Activated naive CD4-positive, alpha-beta T cell treated with anti-CD3 and anti-CD28 coated beads for 36 hours (primary cell): ENCODE results near the gene ARHGAP22. TPM values are rescaled to one million over a fixed set of nuclear protein-coding genes. Genes with fewer than 3 reads are reported as not detected.

Experiments
- CTCF ChIA-PET: fragments of 350-600 bp; sonication (Branson Sonifier 250); formaldehyde crosslinking; loops from one replicate; lab custom pipeline; 2021; ENCODE audit warnings: antibody characterized with exemption; lab: Charles Lee
- DNase-seq: peaks from one replicate; pipeline ENCODE4 v3.0.0-alpha.2; 2020
- H3K27ac Mint-ChIP-seq: one replicate; pipeline ENCODE4 v1.8.0; 2021; ENCODE audit warnings: mild to moderate bottlenecking, mixed read lengths
- H3K27me3 Mint-ChIP-seq: one replicate; pipeline ENCODE4 v1.8.0; 2021; ENCODE audit warnings: low read depth, mixed read lengths
- H3K36me3 Mint-ChIP-seq: one replicate; pipeline ENCODE4 v1.8.0; 2021; ENCODE audit warnings: low read depth, mixed read lengths
- H3K4me1 Mint-ChIP-seq: one replicate; pipeline ENCODE4 v1.8.0; 2021; ENCODE audit warnings: low read depth, mixed read lengths
- H3K4me3 Mint-ChIP-seq: one replicate; pipeline ENCODE4 v1.8.0; 2021; ENCODE audit warnings: mild to moderate bottlenecking, moderate library complexity, mixed read lengths
- H3K9me3 Mint-ChIP-seq: one replicate; pipeline ENCODE4 v1.8.0; 2021; ENCODE audit warnings: mixed read lengths
- intact Hi-C: fragments of 100-400 bp; cut with micrococcal nuclease; formaldehyde crosslinking; loops from one replicate; pipeline ENCODE4 v1.15.1; 2023
- total RNA-seq, 2 experiments: library from RNA; stranded (reverse); gene quantifications; one replicate each; pipeline ENCODE4 v1.2.3, GENCODE V29; 2021

ARHGAP22 gene
- total RNA-seq, 2 experiments from 2014 or later, result not detected

DNA sequence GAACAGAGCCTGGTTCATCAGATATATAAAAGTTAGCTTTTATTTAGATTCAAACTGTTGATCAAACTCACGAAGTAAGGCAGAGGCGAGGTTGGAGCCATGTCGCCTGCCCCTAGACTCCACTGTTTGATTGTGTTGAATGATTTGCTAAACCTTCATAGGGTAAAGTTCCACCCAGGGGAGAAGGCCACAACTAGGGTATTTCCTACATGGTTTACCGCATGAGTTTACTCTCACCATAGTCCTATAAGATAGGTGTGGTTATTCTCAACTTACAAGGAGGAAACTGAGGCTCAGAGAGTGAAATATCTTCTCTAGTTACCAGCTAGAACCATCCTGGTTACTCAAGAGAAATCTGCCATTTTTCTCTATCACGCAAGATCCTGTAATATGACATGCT is 31.8 kb downstream of the ARHGAP22 start:
- DNase-seq, result no peak
- Mint-ChIP-seq H3K27me3 (peaks cover 7% of the 10 kb centered on the region), H3K4me1 (no peaks in the 10 kb centered on the region), H3K4me3 (no peak overlapping the region), H3K36me3 (no peaks in the 10 kb centered on the region), H3K27ac (no peak overlapping the region), H3K9me3 (no peaks in the 10 kb centered on the region)
- CTCF ChIA-PET, result interaction anchor here (0.8 to 1.9 kb wide), 4 partner anchors 11 to 468 kb away, joined by 3 to 4 read pairs (median 3); no protein-coding TSS in a partner anchor
- intact Hi-C loops, result no loop called here

GRCh38 chr10:48572414-48572813 is 32.5 kb downstream of the ARHGAP22 start:
- Mint-ChIP-seq H3K27me3 (peaks cover 6% of the 10 kb centered on the region), H3K36me3 (no peaks in the 10 kb centered on the region), H3K4me3 (no peak overlapping the region), H3K9me3 (no peaks in the 10 kb centered on the region), H3K4me1 (no peaks in the 10 kb centered on the region), H3K27ac (no peak overlapping the region)
- intact Hi-C loops, result no loop called here
- CTCF ChIA-PET, result interaction anchor here (0.8 to 1.9 kb wide), 2 partner anchors 36 to 84 kb away, joined by 3 to 4 read pairs; no protein-coding TSS in a partner anchor
- DNase-seq, result no peak

GRCh38 chr10:48568546-48568945 is 36.3 kb downstream of the ARHGAP22 start:
- Mint-ChIP-seq H3K4me1 (no peaks in the 10 kb centered on the region), H3K36me3 (no peaks in the 10 kb centered on the region), H3K27ac (no peak overlapping the region), H3K4me3 (no peak overlapping the region), H3K9me3 (no peaks in the 10 kb centered on the region), H3K27me3 (peaks cover 2% of the 10 kb centered on the region)
- intact Hi-C loops, result no loop called here
- no peak for DNase-seq
- CTCF ChIA-PET, result no interaction called here

GRCh38 chr10:48568131-48568530 is 36.7 kb downstream of the ARHGAP22 start:
- H3K9me3 Mint-ChIP-seq, result no peaks in the 10 kb centered on the region
- intact Hi-C loops, result no loop called here

DNA sequence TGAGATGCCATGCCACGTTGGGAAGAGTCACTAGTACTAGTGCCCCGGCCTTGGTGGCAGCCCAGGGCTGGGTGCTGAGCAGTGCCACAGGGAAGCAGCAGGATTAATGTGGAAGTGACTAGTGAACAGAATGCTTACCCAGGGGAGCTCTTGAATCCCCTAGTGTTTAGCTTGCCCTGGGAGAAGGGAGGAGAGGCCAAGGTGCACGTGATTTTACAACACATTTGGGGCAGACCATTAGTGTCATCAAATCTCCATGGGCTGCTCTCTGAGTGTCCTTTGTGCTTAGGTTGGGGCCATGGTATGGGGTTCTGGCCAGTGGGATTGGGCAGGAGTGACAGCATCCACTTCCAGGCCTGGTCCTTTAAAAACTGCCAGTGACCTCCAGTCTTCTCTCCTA is 37.5 kb downstream of the ARHGAP22 start:
- Mint-ChIP-seq H3K27me3 (peaks cover 2% of the 10 kb centered on the region), H3K4me3 (no peak overlapping the region), H3K27ac (no peak overlapping the region), H3K4me1 (no peaks in the 10 kb centered on the region), H3K9me3 (no peaks in the 10 kb centered on the region), H3K36me3 (no peaks in the 10 kb centered on the region)
- CTCF ChIA-PET, result no interaction called here
- intact Hi-C loops, result no loop called here
- no peak for DNase-seq

More at GRCh38 chr10:48568131-48568530, 36.7 kb downstream of the ARHGAP22 start:
- CTCF ChIA-PET, result no interaction called here
- no peaks in the 10 kb centered on the region for H3K36me3 Mint-ChIP-seq
- no peaks in the 10 kb centered on the region for H3K4me1 Mint-ChIP-seq
- no peak overlapping the region for H3K4me3 Mint-ChIP-seq
- no peak for DNase-seq
- peaks cover 2% of the 10 kb centered on the region for H3K27me3 Mint-ChIP-seq
- no peak overlapping the region for H3K27ac Mint-ChIP-seq

DNA sequence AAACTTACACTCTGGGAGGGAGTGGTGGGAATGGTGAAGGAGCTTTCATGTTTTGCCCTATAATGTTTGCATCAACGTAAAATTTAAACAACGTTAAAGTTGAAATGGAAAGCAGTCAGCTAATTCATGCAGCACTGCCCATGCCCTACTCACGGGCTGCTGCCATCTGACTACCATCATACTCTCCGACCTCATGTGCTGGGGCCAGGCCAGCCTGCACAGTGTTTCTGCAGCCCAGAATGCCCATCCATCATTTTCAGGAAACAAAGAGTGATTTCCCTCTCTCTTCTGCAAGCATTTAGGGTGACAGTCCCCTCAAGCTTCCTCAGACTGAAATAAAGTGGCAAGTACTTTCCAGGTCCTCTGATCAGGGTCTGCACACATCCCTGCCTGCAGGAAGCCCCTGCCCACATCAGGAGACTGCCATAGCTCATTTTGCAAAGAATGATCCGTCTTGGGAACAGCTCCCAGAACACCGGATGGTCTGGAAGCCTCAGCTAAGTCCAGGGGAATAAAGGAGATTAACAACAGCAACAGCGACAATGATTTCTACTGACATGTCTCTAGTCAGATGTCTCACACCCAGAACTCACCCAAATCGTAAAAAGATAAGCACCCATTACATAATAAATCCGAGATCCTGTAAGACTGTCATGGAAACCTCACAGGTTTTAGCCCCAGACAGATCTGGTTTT is 40.3 kb downstream of the ARHGAP22 start:
- H3K4me1 Mint-ChIP-seq, result no peaks in the 10 kb centered on the region
- H3K9me3 Mint-ChIP-seq, result no peaks in the 10 kb centered on the region
- CTCF ChIA-PET, result interaction anchor here (1.4 kb wide), 1 partner anchor 92 kb away, joined by 4 read pairs; no protein-coding TSS in a partner anchor
- intact Hi-C loops, result no loop called here
- DNase-seq, result no peak
- H3K4me3 Mint-ChIP-seq, result no peak overlapping the region
- H3K27me3 Mint-ChIP-seq, result peaks cover 2% of the 10 kb centered on the region
- no peaks in the 10 kb centered on the region for H3K36me3 Mint-ChIP-seq
- H3K27ac Mint-ChIP-seq, result no peak overlapping the region

DNA sequence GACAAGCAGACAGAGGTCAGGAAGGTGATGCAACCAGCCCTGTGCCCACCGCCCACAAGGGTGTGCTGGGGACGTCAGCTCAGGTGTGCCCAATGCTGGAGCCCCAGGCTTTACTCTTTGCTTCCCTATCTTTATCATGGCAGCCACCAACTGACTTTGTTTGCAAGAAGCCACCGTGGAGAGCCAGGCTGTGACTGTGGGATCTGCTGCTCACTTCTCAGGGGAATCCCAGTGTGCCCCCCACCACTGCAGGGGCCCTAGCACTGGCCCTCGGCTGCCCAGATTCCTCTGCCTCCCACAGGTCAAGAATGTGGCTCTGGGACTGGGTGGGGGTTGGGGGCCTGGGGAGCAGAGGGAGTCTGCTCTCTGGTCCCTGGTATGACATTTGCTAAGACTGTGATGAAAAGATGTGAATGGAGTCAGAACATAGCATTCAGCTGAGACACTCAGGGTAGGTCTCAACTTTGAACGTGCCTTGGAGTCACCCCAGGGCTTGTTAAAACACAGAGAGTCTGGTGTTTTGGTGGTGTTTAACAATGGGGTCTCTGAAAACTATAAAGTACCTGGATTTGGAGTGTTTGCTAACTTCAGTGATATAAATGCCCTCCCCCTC is 47.3 kb downstream of the ARHGAP22 start:
- intact Hi-C loops, result loop anchor here (10.0 kb wide), 1 partner anchor 957 kb away; no protein-coding TSS in a partner anchor
- CTCF ChIA-PET, result interaction anchor here (0.7 kb wide), 1 partner anchor 99 kb away, joined by 3 read pairs; no protein-coding TSS in a partner anchor
- no peaks in the 10 kb centered on the region for H3K4me1 Mint-ChIP-seq
- peaks cover 4% of the 10 kb centered on the region for H3K27me3 Mint-ChIP-seq
- no peaks in the 10 kb centered on the region for H3K9me3 Mint-ChIP-seq
- H3K27ac Mint-ChIP-seq, result no peak overlapping the region
- no peak overlapping the region for H3K4me3 Mint-ChIP-seq
- no peak for DNase-seq
- no peaks in the 10 kb centered on the region for H3K36me3 Mint-ChIP-seq

GRCh38 chr10:48556713-48557112 is 48.2 kb downstream of the ARHGAP22 start:
- Mint-ChIP-seq H3K4me3 (no peak overlapping the region), H3K9me3 (no peaks in the 10 kb centered on the region)
- intact Hi-C loops, result loop anchor here (10.0 kb wide), 1 partner anchor 958 kb away; no protein-coding TSS in a partner anchor

DNA sequence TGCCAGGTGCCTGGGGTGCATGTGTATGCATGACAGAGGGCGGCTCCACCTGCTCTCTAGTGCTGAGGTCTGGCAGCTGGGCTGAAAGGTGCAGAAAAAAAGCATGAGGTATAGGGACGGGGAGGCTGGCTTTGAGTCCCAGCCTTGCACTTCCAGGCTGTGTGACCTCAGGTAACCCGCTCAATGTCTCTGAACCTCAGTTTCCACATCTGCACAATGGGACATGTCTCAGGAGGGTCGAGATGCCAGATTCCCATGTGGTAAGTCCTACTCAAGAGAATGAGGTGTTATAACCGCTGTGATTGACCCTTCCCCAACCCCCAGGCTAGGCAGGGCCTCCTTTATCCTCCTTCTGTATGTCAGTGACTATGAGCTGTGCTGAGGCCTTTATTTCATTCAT is 48.8 kb downstream of the ARHGAP22 start:
- Mint-ChIP-seq H3K27ac (no peak overlapping the region), H3K4me1 (no peaks in the 10 kb centered on the region), H3K36me3 (no peaks in the 10 kb centered on the region), H3K27me3 (peaks cover 4% of the 10 kb centered on the region), H3K4me3 (no peak overlapping the region), H3K9me3 (no peaks in the 10 kb centered on the region)
- intact Hi-C loops, result loop anchor here (10.0 kb wide), 1 partner anchor 959 kb away; no protein-coding TSS in a partner anchor
- no peak for DNase-seq
- CTCF ChIA-PET, result no interaction called here

More at GRCh38 chr10:48556713-48557112, 48.2 kb downstream of the ARHGAP22 start:
- peaks cover 4% of the 10 kb centered on the region for H3K27me3 Mint-ChIP-seq
- no peak for DNase-seq
- no peaks in the 10 kb centered on the region for H3K36me3 Mint-ChIP-seq
- CTCF ChIA-PET, result interaction anchor here (0.7 kb wide), 1 partner anchor 100 kb away, joined by 3 read pairs; no protein-coding TSS in a partner anchor
- no peaks in the 10 kb centered on the region for H3K4me1 Mint-ChIP-seq
- H3K27ac Mint-ChIP-seq, result no peak overlapping the region

GRCh38 chr10:48555310-48556042 is 49.4 kb downstream of the ARHGAP22 start:
- DNase-seq, result no peak
- Mint-ChIP-seq H3K36me3 (no peaks in the 10 kb centered on the region), H3K27me3 (peaks cover 4% of the 10 kb centered on the region), H3K9me3 (no peaks in the 10 kb centered on the region), H3K4me3 (no peak overlapping the region), H3K27ac (no peak overlapping the region), H3K4me1 (no peaks in the 10 kb centered on the region)
- CTCF ChIA-PET, result interaction anchor here (0.6 kb wide), 1 partner anchor 609 kb away, joined by 3 read pairs; no protein-coding TSS in a partner anchor
- intact Hi-C loops, result loop anchor here (10.0 kb wide), 1 partner anchor 959 kb away; no protein-coding TSS in a partner anchor

GRCh38 chr10:48554656-48555055 is 50.2 kb downstream of the ARHGAP22 start:
- Mint-ChIP-seq H3K27me3 (peaks cover 4% of the 10 kb centered on the region), H3K4me3 (no peak overlapping the region), H3K9me3 (no peaks in the 10 kb centered on the region), H3K36me3 (no peaks in the 10 kb centered on the region), H3K4me1 (no peaks in the 10 kb centered on the region), H3K27ac (no peak overlapping the region)
- CTCF ChIA-PET, result no interaction called here
- intact Hi-C loops, result loop anchor here (5.0 to 10.0 kb wide), 2 partner anchors 53 to 960 kb away; partner anchors contain the start of gene ARHGAP22
- DNase-seq, result no peak

GRCh38 chr10:48554246-48554645 is 50.6 kb downstream of the ARHGAP22 start:
- H3K9me3 Mint-ChIP-seq, result no peaks in the 10 kb centered on the region
- H3K36me3 Mint-ChIP-seq, result no peaks in the 10 kb centered on the region
- no peak overlapping the region for H3K4me3 Mint-ChIP-seq
- intact Hi-C loops, result loop anchor here (5.0 to 10.0 kb wide), 2 partner anchors 53 to 961 kb away; partner anchors contain the start of gene ARHGAP22
- H3K4me1 Mint-ChIP-seq, result no peaks in the 10 kb centered on the region
- H3K27ac Mint-ChIP-seq, result no peak overlapping the region
- peaks cover 4% of the 10 kb centered on the region for H3K27me3 Mint-ChIP-seq
- no peak for DNase-seq
- CTCF ChIA-PET, result interaction anchor here (0.9 to 8.7 kb wide), 2 partner anchors 103 to 107 kb away, joined by 3 to 102 read pairs; no protein-coding TSS in a partner anchor
